C4-2B (cell line): ENCODE data around the gene SNRNP70.

Source experiments
- ZFX ChIP-seq: fragments of 450-650 bp; IDR thresholded peaks from 2 replicates; pipeline ENCODE4 v1.6.1; 2017
- TF ChIP-seq, protein P1 (sequence below): fragments of 450-650 bp; conservative IDR thresholded peaks from 2 replicates; pipeline ENCODE4 v1.5.1; 2017; ENCODE audit warnings: mild to moderate bottlenecking

DNA sequence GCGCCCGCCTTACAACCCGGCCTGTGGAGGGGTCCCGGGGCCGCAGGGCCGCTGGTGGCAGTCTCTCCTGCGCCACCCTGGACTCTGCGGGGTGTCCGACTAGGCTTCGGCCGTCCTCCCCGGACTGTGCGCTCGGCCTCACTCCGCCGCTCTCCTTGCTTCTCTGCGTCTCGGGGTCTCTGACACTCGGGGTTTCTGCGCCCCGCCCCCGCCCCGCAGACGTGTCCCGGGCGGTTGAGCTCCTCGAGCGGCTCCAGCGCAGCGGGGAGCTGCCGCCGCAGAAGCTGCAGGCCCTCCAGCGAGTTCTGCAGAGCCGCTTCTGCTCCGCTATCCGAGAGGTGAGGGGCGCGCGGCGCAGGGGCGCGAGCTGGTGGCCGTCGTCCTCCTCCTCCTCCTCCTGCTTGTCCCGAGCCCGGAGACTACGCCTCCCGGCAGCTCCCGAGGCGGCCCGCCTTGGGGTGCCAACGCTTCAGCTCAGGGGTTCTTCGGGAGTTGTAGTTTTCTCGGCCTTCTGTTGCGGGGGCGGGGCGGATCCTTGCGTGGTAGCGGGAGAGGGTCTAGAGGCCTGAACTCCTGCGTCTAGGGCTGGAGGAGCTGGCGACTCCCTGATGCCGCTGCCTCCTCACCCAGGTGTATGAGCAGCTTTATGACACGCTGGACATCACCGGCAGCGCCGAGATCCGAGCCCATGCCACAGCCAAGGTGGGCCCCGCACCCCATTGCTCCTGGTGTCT is 29.5 kb downstream of the SNRNP70 start:
- TF ChIP-seq, protein P1, sequence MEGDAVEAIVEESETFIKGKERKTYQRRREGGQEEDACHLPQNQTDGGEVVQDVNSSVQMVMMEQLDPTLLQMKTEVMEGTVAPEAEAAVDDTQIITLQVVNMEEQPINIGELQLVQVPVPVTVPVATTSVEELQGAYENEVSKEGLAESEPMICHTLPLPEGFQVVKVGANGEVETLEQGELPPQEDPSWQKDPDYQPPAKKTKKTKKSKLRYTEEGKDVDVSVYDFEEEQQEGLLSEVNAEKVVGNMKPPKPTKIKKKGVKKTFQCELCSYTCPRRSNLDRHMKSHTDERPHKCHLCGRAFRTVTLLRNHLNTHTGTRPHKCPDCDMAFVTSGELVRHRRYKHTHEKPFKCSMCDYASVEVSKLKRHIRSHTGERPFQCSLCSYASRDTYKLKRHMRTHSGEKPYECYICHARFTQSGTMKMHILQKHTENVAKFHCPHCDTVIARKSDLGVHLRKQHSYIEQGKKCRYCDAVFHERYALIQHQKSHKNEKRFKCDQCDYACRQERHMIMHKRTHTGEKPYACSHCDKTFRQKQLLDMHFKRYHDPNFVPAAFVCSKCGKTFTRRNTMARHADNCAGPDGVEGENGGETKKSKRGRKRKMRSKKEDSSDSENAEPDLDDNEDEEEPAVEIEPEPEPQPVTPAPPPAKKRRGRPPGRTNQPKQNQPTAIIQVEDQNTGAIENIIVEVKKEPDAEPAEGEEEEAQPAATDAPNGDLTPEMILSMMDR, result no peak
- peak; percentile 34; the same call in 1 of the 2 replicates for TF ChIP-seq ZFX
